MM.1S (cell line): ENCODE results near the gene PPP1R9A.

Source experiments
- DNase-seq: peaks from one replicate; pipeline ENCODE4 v3.0.0-alpha.2; 2015
- H2AFZ ChIP-seq: fragments of 300-600 bp; sonication (generic); 2 replicates; pipeline ENCODE4 v1.6.0; 2016; ENCODE audit warnings: antibody characterized with exemption, low read length
- H3F3A ChIP-seq: fragments of 300-600 bp; sonication (generic); 2 replicates; pipeline ENCODE4 v1.6.1; 2016; ENCODE audit warnings: mild to moderate bottlenecking, antibody characterized with exemption, low read length, moderate library complexity, mixed read lengths; ENCODE audit not compliant: insufficient read depth
- H3K27ac ChIP-seq: fragments of 300-600 bp; sonication (generic); 2 replicates; pipeline ENCODE4 v1.5.1; 2016; ENCODE audit warnings: mild to moderate bottlenecking, low read length
- H3K27me3 ChIP-seq: fragments of 300-600 bp; sonication (generic); replicated peaks from 2 replicates; pipeline ENCODE4 v1.6.0; 2016; ENCODE audit warnings: low read length; ENCODE audit not compliant: insufficient read depth
- H3K36me3 ChIP-seq: fragments of 300-600 bp; sonication (generic); replicated peaks from 2 replicates; pipeline ENCODE4 v1.6.1; 2016; ENCODE audit warnings: mild to moderate bottlenecking, low read length, mixed read lengths; ENCODE audit not compliant: insufficient read depth
- H3K4me1 ChIP-seq: fragments of 300-600 bp; sonication (generic); 2 replicates; pipeline ENCODE4 v1.6.1; 2016; ENCODE audit warnings: low read length, mixed read lengths
- H3K4me2 ChIP-seq: fragments of 300-600 bp; sonication (generic); 2 replicates; pipeline ENCODE4 v1.6.0; 2016; ENCODE audit warnings: low read depth, low read length
- H3K4me3 ChIP-seq: fragments of 300-600 bp; sonication (generic); 2 replicates; pipeline ENCODE4 v1.5.1; 2016; ENCODE audit warnings: low read length, mixed read lengths
- H3K79me2 ChIP-seq: fragments of 300-600 bp; sonication (generic); 2 replicates; pipeline ENCODE4 v1.6.1; 2016; ENCODE audit warnings: mixed run types, low read length, mixed read lengths
- H3K9ac ChIP-seq: fragments of 300-600 bp; sonication (generic); 2 replicates; pipeline ENCODE4 v1.6.1; 2016; ENCODE audit warnings: low read length, mixed read lengths
- H3K9me2 ChIP-seq: fragments of 300-600 bp; sonication (generic); replicated peaks from 2 replicates; pipeline ENCODE4 v1.6.1; 2016; ENCODE audit warnings: mild to moderate bottlenecking, low read length, mixed read lengths; ENCODE audit not compliant: insufficient read depth
- H3K9me3 ChIP-seq: fragments of 300-600 bp; sonication (generic); replicated peaks from 2 replicates; pipeline ENCODE4 v1.6.1; 2016; ENCODE audit warnings: mild to moderate bottlenecking, low read length, mixed read lengths; ENCODE audit not compliant: insufficient read depth
- H4K20me1 ChIP-seq: fragments of 300-600 bp; sonication (generic); 2 replicates; pipeline ENCODE4 v1.6.1; 2016; ENCODE audit warnings: mild to moderate bottlenecking, low read length, moderate library complexity, mixed read lengths; ENCODE audit not compliant: insufficient read depth
- EZH2 ChIP-seq: fragments of 300-600 bp; sonication (generic); optimal IDR thresholded peaks from 2 replicates; pipeline ENCODE3; 2017; ENCODE audit warnings: low read depth, mild to moderate bottlenecking, antibody characterized with exemption, low read length, mixed read lengths
- EZH2phosphoT487 ChIP-seq: fragments of 300-600 bp; sonication (generic); IDR thresholded peaks from 2 replicates; pipeline ENCODE4 v1.6.1; 2018; ENCODE audit warnings: antibody characterized with exemption, low read length
- TF ChIP-seq, protein P1 (sequence below): fragments of 300-600 bp; sonication (generic); IDR thresholded peaks from 2 replicates; pipeline ENCODE4 v1.5.1; 2016; ENCODE audit warnings: antibody characterized with exemption, low read length, mixed read lengths

Gene PPP1R9A

DNA sequence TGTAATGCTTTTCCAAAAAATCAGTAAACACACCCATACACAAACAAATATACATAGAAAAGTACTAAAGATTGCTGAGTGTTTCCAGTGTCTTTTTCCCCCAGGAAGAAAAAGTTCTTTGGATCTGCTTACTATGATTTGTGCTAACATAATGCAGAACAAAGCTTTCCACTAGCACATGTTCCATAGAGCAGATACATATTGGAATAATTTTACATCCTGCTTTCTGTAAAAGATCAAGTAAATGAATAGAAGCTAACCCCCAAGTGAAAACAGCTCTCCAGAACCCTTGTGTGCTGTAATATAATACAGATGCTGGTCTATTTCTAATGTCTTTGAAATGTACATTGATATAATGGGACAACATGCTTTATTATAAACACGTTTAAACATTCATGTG, 291.5 kb downstream of the PPP1R9A start:
- no peak for TF ChIP-seq EZH2phosphoT487
- no peak for TF ChIP-seq EZH2
- TF ChIP-seq, protein P1, sequence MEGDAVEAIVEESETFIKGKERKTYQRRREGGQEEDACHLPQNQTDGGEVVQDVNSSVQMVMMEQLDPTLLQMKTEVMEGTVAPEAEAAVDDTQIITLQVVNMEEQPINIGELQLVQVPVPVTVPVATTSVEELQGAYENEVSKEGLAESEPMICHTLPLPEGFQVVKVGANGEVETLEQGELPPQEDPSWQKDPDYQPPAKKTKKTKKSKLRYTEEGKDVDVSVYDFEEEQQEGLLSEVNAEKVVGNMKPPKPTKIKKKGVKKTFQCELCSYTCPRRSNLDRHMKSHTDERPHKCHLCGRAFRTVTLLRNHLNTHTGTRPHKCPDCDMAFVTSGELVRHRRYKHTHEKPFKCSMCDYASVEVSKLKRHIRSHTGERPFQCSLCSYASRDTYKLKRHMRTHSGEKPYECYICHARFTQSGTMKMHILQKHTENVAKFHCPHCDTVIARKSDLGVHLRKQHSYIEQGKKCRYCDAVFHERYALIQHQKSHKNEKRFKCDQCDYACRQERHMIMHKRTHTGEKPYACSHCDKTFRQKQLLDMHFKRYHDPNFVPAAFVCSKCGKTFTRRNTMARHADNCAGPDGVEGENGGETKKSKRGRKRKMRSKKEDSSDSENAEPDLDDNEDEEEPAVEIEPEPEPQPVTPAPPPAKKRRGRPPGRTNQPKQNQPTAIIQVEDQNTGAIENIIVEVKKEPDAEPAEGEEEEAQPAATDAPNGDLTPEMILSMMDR: no peak
- no peaks in the 10 kb centered on the region for H3K9me3 ChIP-seq
- no peaks in the 10 kb centered on the region for H3K79me2 ChIP-seq
- H3K27ac ChIP-seq: no peak overlapping the region
- no peaks in the 10 kb centered on the region for H3K4me1 ChIP-seq
- no peak overlapping the region for H3K4me2 ChIP-seq
- H3F3A ChIP-seq: no peaks in the 10 kb centered on the region
- DNase-seq: no peak
- H3K27me3 ChIP-seq: no peaks in the 10 kb centered on the region
- no peaks in the 10 kb centered on the region for H3K36me3 ChIP-seq
- no peak overlapping the region for H2AFZ ChIP-seq
- no peaks in the 10 kb centered on the region for H3K9me2 ChIP-seq
- H4K20me1 ChIP-seq: no peaks in the 10 kb centered on the region
- H3K4me3 ChIP-seq: no peak overlapping the region
- H3K9ac ChIP-seq: no peak overlapping the region

DNA sequence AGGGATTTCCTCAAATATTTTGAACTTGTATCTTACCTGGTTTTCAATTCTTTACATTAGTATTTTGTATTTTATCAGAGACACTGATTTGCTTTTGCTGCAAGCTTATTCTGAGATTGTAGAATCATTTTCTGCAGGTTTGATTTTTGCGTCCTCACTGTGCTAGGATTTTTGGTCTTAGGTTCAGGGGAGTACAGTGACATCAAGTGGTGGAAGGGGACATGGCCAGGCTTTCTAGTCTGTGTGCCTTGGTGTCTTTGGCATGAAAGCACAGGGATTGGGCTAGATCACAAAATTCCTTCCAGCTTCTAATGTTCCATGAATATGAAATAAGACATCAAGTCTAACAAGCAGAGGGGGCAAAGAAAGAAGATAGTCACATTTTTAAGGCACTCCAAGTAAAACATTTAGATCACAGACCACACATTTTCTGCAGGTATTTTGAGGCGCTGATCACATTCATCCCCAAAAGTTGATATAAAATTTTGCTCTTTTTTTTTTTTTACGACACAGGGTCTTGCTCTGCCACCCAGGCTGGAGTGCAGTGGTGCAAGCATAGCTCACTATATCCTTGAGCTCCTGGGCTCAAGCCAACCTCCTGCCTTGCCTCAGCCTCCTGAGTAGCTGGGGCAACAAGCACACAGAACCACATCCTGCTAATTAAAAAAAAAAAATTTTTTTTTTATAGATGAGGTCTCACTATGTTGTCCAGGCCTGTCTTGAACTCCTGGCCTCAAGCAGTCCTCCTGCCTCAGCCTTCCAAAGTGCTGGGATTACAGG, 292.6 kb downstream of the PPP1R9A start:
- TF ChIP-seq EZH2: no peak
- TF ChIP-seq, protein P1: peak; percentile 58
- H3K36me3 ChIP-seq: no peaks in the 10 kb centered on the region
- H3K9me3 ChIP-seq: no peaks in the 10 kb centered on the region

DNA sequence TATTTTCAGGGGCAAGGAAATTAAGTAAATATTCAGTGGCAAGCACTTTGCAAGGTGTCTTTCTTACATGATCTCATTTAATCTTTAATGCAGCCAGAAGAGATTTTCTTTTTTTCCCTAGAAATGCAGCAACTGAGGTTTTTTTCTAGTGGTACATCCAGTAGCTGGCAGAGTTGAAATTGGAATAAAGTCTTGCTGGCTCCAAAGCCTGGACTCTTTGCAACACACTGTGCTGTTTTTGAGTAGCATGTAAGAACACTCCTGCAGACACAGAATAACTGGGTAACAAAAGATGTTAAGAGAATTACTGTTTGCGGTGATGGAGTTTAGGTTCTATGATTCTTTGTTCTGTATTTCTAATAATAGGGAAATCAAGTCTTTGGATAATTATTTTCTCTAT, 293.3 kb downstream of the PPP1R9A start:
- no peak overlapping the region for H3K4me2 ChIP-seq
- no peaks in the 10 kb centered on the region for H3K4me1 ChIP-seq
- H2AFZ ChIP-seq: no peak overlapping the region
- no peaks in the 10 kb centered on the region for H3K9me3 ChIP-seq
- TF ChIP-seq, protein P1: no peak
- no peak for TF ChIP-seq EZH2
- TF ChIP-seq EZH2phosphoT487: no peak
- no peaks in the 10 kb centered on the region for H4K20me1 ChIP-seq
- no peaks in the 10 kb centered on the region for H3K9me2 ChIP-seq
- H3F3A ChIP-seq: no peaks in the 10 kb centered on the region
- no peaks in the 10 kb centered on the region for H3K36me3 ChIP-seq
- H3K27me3 ChIP-seq: no peaks in the 10 kb centered on the region
- DNase-seq: no peak
- H3K9ac ChIP-seq: no peak overlapping the region
- no peak overlapping the region for H3K27ac ChIP-seq
- H3K4me3 ChIP-seq: no peak overlapping the region
- H3K79me2 ChIP-seq: no peaks in the 10 kb centered on the region

More for the DNA sequence above, 292.6 kb downstream of the PPP1R9A start:
- Histone ChIP-seq H3K9me2 (no peaks in the 10 kb centered on the region), H3F3A (no peaks in the 10 kb centered on the region), H2AFZ (no peak overlapping the region), H3K9ac (no peak overlapping the region), H3K4me3 (no peak overlapping the region), H3K79me2 (no peaks in the 10 kb centered on the region), H4K20me1 (no peaks in the 10 kb centered on the region), H3K4me2 (no peak overlapping the region), H3K4me1 (no peaks in the 10 kb centered on the region), H3K27me3 (no peaks in the 10 kb centered on the region), H3K27ac (no peak overlapping the region)
- DNase-seq: peak; percentile 34
